Endometrial microvascular endothelial cells (primary cell): Measurements from ENCODE around the gene WNK1. TPM values are rescaled to one million over a fixed set of nuclear protein-coding genes. Genes with fewer than 3 reads are reported as not detected.

Experiments
- in situ Hi-C: cut with HindIII; loops from 2 replicates; pipeline ENCODE4 v1.10.0; 2017; ENCODE audit warnings: low sequenced_read_pairs, low pct_unique_long_range_greater_than_20kb; ENCODE audit errors: inconsistent ontology term
- total RNA-seq: library from RNA; depleted of rRNA; stranded (reverse); fragments of >200 nt; gene quantifications from one replicate; pipeline ENCODE4 v1.2.3, GENCODE V29; 2015; ENCODE audit errors: inconsistent ontology term

Gene WNK1
- total RNA-seq, 1 donor from 2014 or later = 74.3 TPM

- in situ Hi-C loops = no loop called here
Measured at GRCh38 chr12:806200-806791, 53.9 kb downstream of the WNK1 start.

DNA sequence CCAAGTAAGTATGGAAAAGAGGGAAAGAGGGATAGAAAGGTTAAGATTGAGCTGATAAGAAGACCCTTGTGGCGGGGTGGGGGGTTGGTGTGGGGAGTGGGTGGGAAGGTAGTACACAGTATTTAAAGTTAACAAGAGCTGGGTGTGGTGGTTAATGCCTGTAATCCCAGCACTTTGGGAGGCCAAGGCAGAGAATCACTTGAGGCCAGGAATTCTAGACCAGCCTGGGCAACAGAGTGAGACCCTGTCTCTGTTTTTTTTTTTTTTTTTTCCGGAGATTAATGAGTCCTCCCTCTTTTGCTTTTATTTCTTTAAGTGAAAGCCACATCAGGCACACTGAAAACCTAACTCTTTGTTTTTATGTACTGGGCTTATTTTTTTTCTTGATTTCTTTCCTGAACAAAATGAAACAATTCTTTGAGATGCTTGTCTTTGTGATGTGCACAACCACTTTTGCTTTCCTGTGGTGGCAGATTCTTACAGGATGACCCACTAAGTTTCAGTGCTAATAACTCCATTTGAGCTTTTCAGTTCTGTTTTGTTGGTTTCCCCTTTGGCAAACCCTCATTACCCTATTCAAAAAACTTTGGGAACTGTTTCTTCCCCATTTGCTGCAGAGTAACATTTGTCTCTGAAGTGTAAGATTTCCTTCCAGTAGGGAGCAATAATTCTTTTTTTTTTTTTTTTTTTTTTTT, 54.8 kb downstream of the WNK1 start:
- in situ Hi-C loops = no loop called here

- in situ Hi-C loops = loop anchor here (10.0 kb wide), 2 partner anchors 75 to 245 kb away; no protein-coding TSS in a partner anchor
Measured at GRCh38 chr12:810116-810515, 57.7 kb downstream of the WNK1 start.

DNA sequence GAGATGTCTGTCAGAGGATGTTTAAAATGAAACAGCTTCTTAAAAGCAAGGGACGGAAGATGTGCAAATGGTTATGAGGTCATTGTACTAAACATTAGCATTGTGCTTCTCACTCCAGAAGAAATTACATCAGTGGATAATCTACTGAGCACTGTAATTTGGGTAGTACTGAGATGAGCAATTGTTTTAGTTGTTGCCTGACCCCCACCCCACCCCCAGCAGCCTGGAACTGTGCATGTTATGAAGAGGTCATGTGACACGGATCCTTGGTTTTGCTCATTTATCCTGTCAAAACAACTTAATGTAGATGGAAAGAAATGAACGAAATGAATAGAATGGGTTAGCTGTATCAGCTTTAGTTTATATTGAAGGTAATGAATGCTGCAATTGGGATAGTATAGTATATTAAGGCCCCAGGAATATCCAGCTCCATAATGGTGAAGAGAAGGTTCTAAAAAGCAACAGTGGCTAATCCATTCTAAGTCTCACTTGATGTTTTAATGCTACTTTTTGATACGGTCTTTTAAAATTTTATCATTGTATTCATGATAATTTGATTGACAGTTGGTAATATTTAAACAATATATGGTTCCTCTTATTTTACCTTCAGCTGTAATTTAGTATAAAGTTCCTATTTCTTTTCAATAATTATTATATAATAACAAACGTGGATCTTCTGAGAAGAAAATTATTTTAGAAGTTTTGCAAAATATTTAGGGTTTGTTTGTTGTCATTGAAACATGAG, 58.5 kb downstream of the WNK1 start:
- in situ Hi-C loops = loop anchor here (10.0 kb wide), 2 partner anchors 76 to 246 kb away; no protein-coding TSS in a partner anchor

- in situ Hi-C loops = loop anchor here (10.0 kb wide), 2 partner anchors 78 to 248 kb away; no protein-coding TSS in a partner anchor
Measured at GRCh38 chr12:812950-813349, 60.6 kb downstream of the WNK1 start.

DNA sequence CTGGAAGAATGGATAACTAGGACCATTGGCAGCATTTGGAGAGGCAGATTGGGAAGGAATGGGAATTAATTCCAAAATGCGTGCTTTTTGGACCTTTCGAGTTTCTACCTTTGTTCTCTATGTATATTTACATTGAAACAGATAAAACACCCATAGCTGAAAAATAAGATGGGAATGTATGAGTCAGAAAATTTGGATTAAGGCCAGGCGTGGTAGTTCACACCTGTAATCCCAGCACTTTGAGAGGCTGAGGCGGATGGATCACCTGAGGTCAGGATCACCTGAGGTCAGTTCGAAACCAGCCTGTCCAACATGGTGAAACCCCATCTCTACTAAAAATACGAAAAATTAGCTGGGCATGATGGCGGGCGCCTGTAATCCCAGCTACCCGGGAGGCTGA, 65.1 kb downstream of the WNK1 start:
- in situ Hi-C loops = loop anchor here (10.0 kb wide), 2 partner anchors 83 to 253 kb away; no protein-coding TSS in a partner anchor

DNA sequence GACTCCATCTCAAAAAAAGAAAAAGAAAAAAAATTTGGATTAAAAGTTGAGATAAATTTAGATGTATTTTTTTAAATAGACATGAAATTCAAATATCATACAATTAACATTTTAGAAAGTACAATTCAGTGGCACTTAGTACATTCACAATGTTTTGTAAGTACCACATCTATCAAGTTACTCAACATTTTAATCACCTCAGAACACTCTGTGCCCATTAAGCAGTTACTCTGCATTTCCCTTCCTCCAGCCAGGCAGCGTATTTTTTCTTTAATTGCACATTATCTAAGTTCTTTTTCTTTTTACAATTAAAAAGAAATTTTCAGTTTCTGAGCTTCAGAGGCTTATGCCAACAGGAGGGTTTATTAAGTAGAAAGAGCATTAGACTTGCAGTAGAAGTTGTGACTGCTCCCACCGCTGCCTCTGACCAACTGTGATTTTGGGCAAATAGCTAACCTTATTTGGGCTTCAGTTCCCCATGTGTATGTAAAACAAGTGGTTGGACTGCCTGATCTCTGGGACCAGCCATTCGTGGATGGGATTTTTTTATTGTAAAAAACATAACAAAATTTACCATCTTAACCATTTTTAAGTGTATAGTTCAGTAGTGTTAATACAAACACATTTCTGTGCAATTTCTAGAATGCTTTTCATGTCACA, 65.7 kb downstream of the WNK1 start:
- in situ Hi-C loops = loop anchor here (10.0 kb wide), 2 partner anchors 83 to 253 kb away; no protein-coding TSS in a partner anchor

- in situ Hi-C loops = loop anchor here (10.0 kb wide), 2 partner anchors 84 to 254 kb away; no protein-coding TSS in a partner anchor
Measured at GRCh38 chr12:818733-819132, 66.4 kb downstream of the WNK1 start.

DNA sequence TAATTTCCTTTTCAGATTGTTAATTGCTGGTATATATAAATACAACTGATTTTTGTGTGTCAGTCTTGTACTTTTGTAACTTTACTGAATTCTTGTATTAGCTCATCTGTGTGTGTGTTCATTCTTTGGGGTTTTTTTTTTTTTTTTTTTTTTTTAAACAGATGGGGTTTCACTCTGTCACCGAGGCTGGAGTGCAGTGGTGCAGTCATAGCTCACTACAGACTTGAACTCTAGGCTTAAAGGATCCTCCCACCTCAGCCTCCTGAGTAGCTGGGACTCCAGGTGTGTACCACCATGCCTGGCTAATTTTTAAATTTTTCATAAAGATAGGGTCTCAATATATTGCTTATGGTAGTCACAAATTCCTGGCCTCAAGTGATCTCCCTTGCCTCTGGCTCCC, 68.0 kb downstream of the WNK1 start:
- in situ Hi-C loops = no loop called here

DNA sequence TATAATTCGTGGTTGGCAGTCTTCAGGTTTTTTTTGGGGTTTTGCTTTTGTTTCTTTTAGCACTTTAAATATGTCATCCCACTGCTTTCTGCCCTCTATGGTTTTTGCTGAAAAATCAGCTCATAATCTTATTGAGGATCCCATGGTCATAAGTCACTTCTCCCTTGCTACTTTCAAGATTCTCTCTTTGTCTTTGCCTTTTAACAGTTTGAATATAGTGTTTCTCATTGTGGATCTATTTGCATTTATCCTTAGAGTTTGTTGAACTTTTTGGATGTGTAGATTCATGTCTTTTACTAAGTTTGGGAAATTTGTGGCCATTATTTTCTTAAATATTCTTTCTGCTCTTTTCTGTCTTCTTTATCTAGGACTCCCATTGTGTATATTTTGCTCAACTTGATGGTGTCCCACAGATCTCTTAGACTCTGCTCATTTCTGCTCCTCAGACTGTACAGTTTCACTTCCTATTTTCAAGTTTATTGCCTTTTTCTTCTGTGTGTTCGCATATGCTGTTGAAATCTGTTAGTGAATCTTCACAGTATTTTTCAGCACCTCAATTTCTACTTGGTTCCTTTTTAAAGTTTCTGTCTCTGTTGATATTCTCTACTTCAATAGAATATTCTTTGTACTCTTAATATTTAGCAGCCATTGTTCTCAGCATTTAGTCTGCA, 70.8 kb downstream of the WNK1 start:
- in situ Hi-C loops = no loop called here

DNA sequence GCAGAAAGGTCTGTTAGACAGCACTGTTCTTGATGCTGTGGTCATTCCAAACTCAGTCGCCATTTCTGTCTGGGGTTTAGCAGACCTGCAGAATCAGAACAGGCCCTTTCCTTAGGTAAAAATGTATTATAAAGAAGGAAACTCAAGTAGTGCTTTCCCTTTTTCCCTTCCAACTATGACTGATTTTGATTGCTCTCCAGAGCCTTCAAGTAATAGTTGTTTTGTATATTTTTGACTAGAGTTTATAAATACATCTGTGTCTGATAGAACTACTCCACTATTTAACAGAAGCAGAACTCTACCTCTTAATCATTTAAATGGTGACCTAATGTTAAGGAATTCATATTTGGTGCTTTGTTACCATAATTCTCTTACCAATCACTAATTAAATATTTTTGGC, 74.0 kb downstream of the WNK1 start:
- in situ Hi-C loops = no loop called here

GRCh38 chr12:828726-829395, 76.5 kb downstream of the WNK1 start:
- in situ Hi-C loops = no loop called here

GRCh38 chr12:830111-830867, 77.9 kb downstream of the WNK1 start:
- in situ Hi-C loops = no loop called here

GRCh38 chr12:835754-836518, 83.6 kb downstream of the WNK1 start:
- in situ Hi-C loops = no loop called here

DNA sequence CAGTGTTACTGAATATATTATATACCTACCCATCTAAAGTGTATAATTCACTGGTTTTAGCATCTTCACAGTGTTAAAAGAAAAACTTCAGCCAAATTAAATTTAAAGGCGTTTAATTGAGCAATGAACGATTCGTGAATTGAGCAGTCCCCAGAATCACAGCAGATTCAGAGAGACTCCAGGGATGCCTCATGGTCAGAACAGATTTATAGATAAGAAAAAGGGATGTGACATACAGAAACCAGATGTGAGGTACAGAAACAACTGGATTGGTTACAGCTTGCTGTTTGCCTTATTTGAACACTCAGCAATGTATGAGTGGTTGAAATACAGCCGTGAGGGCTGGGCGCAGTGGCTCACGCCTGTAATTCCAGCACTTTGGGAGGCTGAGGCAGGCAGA, 84.6 kb downstream of the WNK1 start:
- in situ Hi-C loops = no loop called here

DNA sequence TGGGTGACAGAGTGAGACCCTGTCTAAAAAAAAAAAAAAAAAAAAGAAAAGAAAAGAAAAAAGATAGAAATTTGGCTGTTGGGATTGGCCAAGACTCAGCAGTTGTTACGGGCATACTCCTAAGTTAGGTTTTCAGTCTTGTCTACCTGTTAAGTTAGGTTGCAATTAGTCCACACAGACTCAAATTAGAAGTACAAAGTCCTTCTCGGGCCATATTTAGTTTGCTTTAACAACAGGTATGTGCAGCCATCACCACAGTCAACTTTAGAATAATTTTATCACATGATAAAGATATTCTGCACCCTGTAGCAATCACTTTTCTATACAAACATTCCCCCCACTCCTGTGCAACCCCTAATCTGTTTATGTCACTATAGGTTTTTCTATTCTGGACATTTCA, 85.2 kb downstream of the WNK1 start:
- in situ Hi-C loops = no loop called here

DNA sequence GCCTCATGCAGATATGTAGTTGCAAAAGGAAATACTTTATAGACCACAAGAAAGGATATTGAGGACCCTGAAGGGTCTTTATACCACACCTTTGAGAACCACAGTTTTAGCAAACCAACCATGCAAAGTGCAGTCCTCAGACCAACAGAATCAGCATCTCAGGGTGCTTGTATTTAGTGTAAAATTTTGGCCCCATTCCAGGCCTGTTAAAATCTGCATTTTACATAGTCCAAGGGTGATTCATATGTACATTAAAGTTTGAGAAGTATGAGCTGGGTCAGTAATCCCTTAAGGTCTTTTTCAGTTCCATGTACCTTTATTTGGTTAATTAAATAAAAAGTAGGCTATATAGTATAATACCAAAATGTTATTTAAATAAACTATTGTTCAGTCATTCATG, 91.2 kb downstream of the WNK1 start:
- in situ Hi-C loops = no loop called here
